HepG2 (cell line): Measurements from ENCODE around the gene EGFL8. TPM values are rescaled to one million over a fixed set of nuclear protein-coding genes. Genes with fewer than 3 reads are reported as not detected.

ENCODE experiments used
- EED ChIP-seq: sonication (generic); formaldehyde crosslinking; IDR thresholded peaks from 2 replicates; pipeline ENCODE4 v1.5.0; 2020; ENCODE audit warnings: mild to moderate bottlenecking, missing genetic modification reagents
- ELF4 ChIP-seq: sonication (generic); formaldehyde crosslinking; IDR thresholded peaks from 2 replicates; pipeline ENCODE4 v1.5.0; 2020; ENCODE audit warnings: missing genetic modification reagents, mild to moderate bottlenecking, moderate library complexity, borderline replicate concordance
- MED13 ChIP-seq: sonication (generic); formaldehyde crosslinking; IDR thresholded peaks from 2 replicates; pipeline ENCODE4 v1.5.0; 2020; ENCODE audit warnings: missing genetic modification reagents
- PHF21A ChIP-seq: sonication (generic); formaldehyde crosslinking; IDR thresholded peaks from 2 replicates; pipeline ENCODE4 v1.5.0; 2020; ENCODE audit warnings: mild to moderate bottlenecking, missing genetic modification reagents
- RAD51 ChIP-seq: fragments of 450-650 bp; IDR thresholded peaks from 2 replicates; pipeline ENCODE4 v1.6.1; 2016; ENCODE audit warnings: borderline replicate concordance
- RBM39 ChIP-seq: fragments of 200-400 bp; formaldehyde crosslinking; IDR thresholded peaks from one replicate; pipeline ENCODE4 v1.6.1; 2018; ENCODE audit warnings: antibody characterized with exemption, mild to moderate bottlenecking, low read depth, low read length; ENCODE audit not compliant: poor library complexity, severe bottlenecking
- RCOR2 ChIP-seq: IDR thresholded peaks from 2 replicates; pipeline ENCODE4 v1.6.1; 2016; ENCODE audit warnings: missing biosample characterization, missing genetic modification reagents
- SIN3B ChIP-seq: fragments of 150-350 bp; IDR thresholded peaks from 2 replicates; pipeline ENCODE4 v1.6.1; 2014; ENCODE audit warnings: low read length
- SKI ChIP-seq: fragments of 450-650 bp; IDR thresholded peaks from one replicate; pipeline ENCODE4 v1.6.1; 2018; ENCODE audit warnings: mild to moderate bottlenecking; ENCODE audit not compliant: partially characterized antibody
- ZNF431 ChIP-seq: sonication (generic); formaldehyde crosslinking; IDR thresholded peaks from 2 replicates; pipeline ENCODE4 v1.9.0; 2022; ENCODE audit warnings: missing genetic modification reagents, low read depth, mild to moderate bottlenecking, borderline replicate concordance
- ZNF746 ChIP-seq: sonication (generic); formaldehyde crosslinking; IDR thresholded peaks from 2 replicates; pipeline ENCODE4 v1.8.0; 2022; ENCODE audit warnings: mild to moderate bottlenecking, missing genetic modification reagents
- ZNF788 ChIP-seq: sonication (generic); formaldehyde crosslinking; IDR thresholded peaks from 2 replicates; pipeline ENCODE4 v1.5.0; 2020; ENCODE audit warnings: mild to moderate bottlenecking, missing genetic modification reagents, borderline replicate concordance
- polyA plus RNA-seq, 8 experiments: library from polyadenylated mRNA; depleted of rRNA in 3 of 8; stranded (reverse) in 7 of 8; unstranded in 1 of 8; fragments of >200 nt; fragmentation: Illumina TruSeq in 4 of 8; extraction: Trizol in 4 of 8; gene quantifications; 2 replicates each; pipeline versions ENCODE4 v1.2.1 to v1.2.3, GENCODE V29; 2011 to 2016; ENCODE audit warnings: low read depth in 4 of 8, missing spikeins in 1 of 8, mixed read lengths in 1 of 8; ENCODE audit not compliant: insufficient read depth in 1 of 8
- total RNA-seq, 5 experiments: library from RNA; depleted of rRNA; stranded (reverse); fragments of >200 nt; fragmentation: Illumina TruSeq; extraction: Trizol; gene quantifications; 2 replicates each; pipeline ENCODE4 v1.2.3, GENCODE V29; 2016; ENCODE audit warnings: low read depth in 1 of 5
- TF ChIP-seq, protein P1 (sequence below): sonication (generic); formaldehyde crosslinking; conservative IDR thresholded peaks from 2 replicates; pipeline ENCODE4 v1.8.0; 2022; ENCODE audit warnings: low read depth, missing genetic modification reagents
- TF ChIP-seq, protein P2 (sequence below): sonication (generic); formaldehyde crosslinking; IDR thresholded peaks from 2 replicates; pipeline ENCODE4 v1.4.0; 2020; ENCODE audit warnings: missing genetic modification reagents, mild to moderate bottlenecking, borderline replicate concordance

The EGFL8 gene
- total and polyA plus RNA-seq, 2 of the 13 experiments (the other 11 are each of a cell fraction or from before 2014, with no cell fraction given): 10.0 to 11.5 TPM

- TF ChIP-seq RCOR2 (CRISPR knock-in tag) (no peak), MED13 (CRISPR knock-in tag) (0 out of 2 replicates have a peak, but pooled peaks have one; percentile 12), RAD51 (no peak), RBM39 (no peak), SIN3B (no peak), ZNF746 (0 out of 2 replicates have a peak, but pooled peaks have one; percentile 3), SKI (peak; percentile 3), ELF4 (no peak), ZNF788 (CRISPR knock-in tag) (0 out of 2 replicates have a peak, but pooled peaks have one; percentile 27), PHF21A (CRISPR knock-in tag) (no peak), EED (CRISPR knock-in tag) (peak; percentile 67; the same call in 1 of the 2 replicates), ZNF431 (CRISPR knock-in tag) (0 out of 2 replicates have a peak, but pooled peaks have one; percentile 14)
- TF ChIP-seq, protein P1, sequence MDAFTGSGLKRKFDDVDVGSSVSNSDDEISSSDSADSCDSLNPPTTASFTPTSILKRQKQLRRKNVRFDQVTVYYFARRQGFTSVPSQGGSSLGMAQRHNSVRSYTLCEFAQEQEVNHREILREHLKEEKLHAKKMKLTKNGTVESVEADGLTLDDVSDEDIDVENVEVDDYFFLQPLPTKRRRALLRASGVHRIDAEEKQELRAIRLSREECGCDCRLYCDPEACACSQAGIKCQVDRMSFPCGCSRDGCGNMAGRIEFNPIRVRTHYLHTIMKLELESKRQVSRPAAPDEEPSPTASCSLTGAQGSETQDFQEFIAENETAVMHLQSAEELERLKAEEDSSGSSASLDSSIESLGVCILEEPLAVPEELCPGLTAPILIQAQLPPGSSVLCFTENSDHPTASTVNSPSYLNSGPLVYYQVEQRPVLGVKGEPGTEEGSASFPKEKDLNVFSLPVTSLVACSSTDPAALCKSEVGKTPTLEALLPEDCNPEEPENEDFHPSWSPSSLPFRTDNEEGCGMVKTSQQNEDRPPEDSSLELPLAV: no peak
- TF ChIP-seq, protein P2, sequence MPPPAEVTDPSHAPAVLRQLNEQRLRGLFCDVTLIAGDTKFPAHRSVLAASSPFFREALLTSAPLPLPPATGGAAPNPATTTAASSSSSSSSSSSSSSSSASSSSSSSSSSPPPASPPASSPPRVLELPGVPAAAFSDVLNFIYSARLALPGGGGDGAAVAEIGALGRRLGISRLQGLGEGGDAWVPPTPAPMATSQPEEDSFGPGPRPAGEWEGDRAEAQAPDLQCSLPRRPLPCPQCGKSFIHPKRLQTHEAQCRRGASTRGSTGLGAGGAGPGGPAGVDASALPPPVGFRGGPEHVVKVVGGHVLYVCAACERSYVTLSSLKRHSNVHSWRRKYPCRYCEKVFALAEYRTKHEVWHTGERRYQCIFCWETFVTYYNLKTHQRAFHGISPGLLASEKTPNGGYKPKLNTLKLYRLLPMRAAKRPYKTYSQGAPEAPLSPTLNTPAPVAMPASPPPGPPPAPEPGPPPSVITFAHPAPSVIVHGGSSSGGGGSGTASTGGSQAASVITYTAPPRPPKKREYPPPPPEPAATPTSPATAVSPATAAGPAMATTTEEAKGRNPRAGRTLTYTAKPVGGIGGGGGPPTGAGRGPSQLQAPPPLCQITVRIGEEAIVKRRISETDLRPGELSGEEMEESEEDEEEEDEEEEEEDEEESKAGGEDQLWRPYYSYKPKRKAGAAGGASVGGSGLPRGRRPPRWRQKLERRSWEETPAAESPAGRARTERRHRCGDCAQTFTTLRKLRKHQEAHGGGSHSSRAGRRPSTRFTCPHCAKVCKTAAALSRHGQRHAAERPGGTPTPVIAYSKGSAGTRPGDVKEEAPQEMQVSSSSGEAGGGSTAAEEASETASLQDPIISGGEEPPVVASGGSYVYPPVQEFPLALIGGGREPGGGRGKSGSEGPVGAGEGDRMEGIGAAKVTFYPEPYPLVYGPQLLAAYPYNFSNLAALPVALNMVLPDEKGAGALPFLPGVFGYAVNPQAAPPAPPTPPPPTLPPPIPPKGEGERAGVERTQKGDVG (CRISPR knock-in tag): peak; percentile 32; the same call in 1 of the 2 replicates
These were observed 32.6 kb downstream of the EGFL8 start (continued) for GRCh38 chr6:32196682-32197616.
